Adipocyte (in vitro differentiated cells): Measurements from ENCODE around the gene HDAC8.
"Not testable (repeated sequence)": the region's sequence is repeated elsewhere in the genome, so short reads cannot be mapped to it uniquely, and the experiment has no call there.

ENCODE experiments used
- DNase-seq: peaks from one replicate; pipeline ENCODE4 v3.0.0-alpha.2; 2015; ENCODE audit warnings: low read depth
- H3K27me3 ChIP-seq: replicated peaks from 2 replicates; pipeline ENCODE4 v1.7.0; 2013; ENCODE audit warnings: mild to moderate bottlenecking, low read length, moderate library complexity; ENCODE audit not compliant: control insufficient read depth, insufficient read depth
- H3K36me3 ChIP-seq: 2 replicates; pipeline ENCODE4 v1.7.0; 2013; ENCODE audit warnings: low read length, mild to moderate bottlenecking, moderate library complexity; ENCODE audit not compliant: control insufficient read depth, insufficient read depth, severe bottlenecking
- H3K4me1 ChIP-seq: 2 replicates; pipeline ENCODE4 v1.7.0; 2013; ENCODE audit warnings: mild to moderate bottlenecking, low read length, moderate library complexity; ENCODE audit not compliant: control insufficient read depth, insufficient read depth
- H3K4me3 ChIP-seq: 2 replicates; pipeline ENCODE4 v1.7.0; 2013; ENCODE audit warnings: mild to moderate bottlenecking, low read length, moderate library complexity
- H3K9ac ChIP-seq: 2 replicates; pipeline ENCODE4 v1.7.0; 2013; ENCODE audit warnings: mild to moderate bottlenecking, low read length, moderate library complexity
- H3K9me3 ChIP-seq: 2 replicates; pipeline ENCODE4 v1.7.0; 2013; ENCODE audit warnings: mild to moderate bottlenecking, low read length, moderate library complexity; ENCODE audit not compliant: control insufficient read depth

The HDAC8 gene

GRCh38 chrX:72572248-72573157 lies at the start of gene HDAC8:
TSS of gene HDAC8 (minus strand) at chrX:72572843. CDS start at chrX:72572761, 82 bp downstream.
- peaks cover 15% of the 10 kb centered on the region for H3K27me3 ChIP-seq
- peak within 1 kb of the TSS; percentile 84 for H3K4me3 ChIP-seq
- DNase-seq: peak; percentile 82
- peaks cover 10% of the 10 kb centered on the region for H3K36me3 ChIP-seq
- H3K4me1 ChIP-seq: peaks cover 16% of the 10 kb centered on the region
- H3K9me3 ChIP-seq: no peaks in the 10 kb centered on the region
- peak within 1 kb of the TSS; percentile 87 for H3K9ac ChIP-seq

GRCh38 chrX:72621625-72622485 lies 49.2 kb upstream of the HDAC8 start:
- peak; percentile 41 for DNase-seq
- Histone ChIP-seq H3K9me3 (no peaks in the 10 kb centered on the region), H3K4me1 (peaks cover 14% of the 10 kb centered on the region), H3K9ac (no peak overlapping the region), H3K36me3 (no peaks in the 10 kb centered on the region), H3K27me3 (peaks cover 10% of the 10 kb centered on the region), H3K4me3 (no peak overlapping the region)

GRCh38 chrX:72621163-72621562 lies 48.5 kb upstream of the HDAC8 start:
- H3K9ac ChIP-seq: no peak overlapping the region
- H3K9me3 ChIP-seq: no peaks in the 10 kb centered on the region
- peaks cover 14% of the 10 kb centered on the region for H3K4me1 ChIP-seq
- no peak overlapping the region for H3K4me3 ChIP-seq
- peak; percentile 4 for DNase-seq
- H3K36me3 ChIP-seq: no peaks in the 10 kb centered on the region
- peaks cover 10% of the 10 kb centered on the region for H3K27me3 ChIP-seq

- Histone ChIP-seq H3K27me3 (peaks cover 10% of the 10 kb centered on the region), H3K9me3 (no peaks in the 10 kb centered on the region), H3K4me1 (peaks cover 14% of the 10 kb centered on the region), H3K9ac (no peak overlapping the region), H3K36me3 (no peaks in the 10 kb centered on the region), H3K4me3 (no peak overlapping the region)
- DNase-seq: peak; percentile 85
Observed at GRCh38 chrX:72620550-72621145, 48.0 kb upstream of the HDAC8 start.

GRCh38 chrX:72609313-72609712 lies 36.7 kb upstream of the HDAC8 start:
- peak; percentile 2 for DNase-seq
- no peak overlapping the region for H3K4me3 ChIP-seq
- no peaks in the 10 kb centered on the region for H3K4me1 ChIP-seq
- H3K9me3 ChIP-seq: no peaks in the 10 kb centered on the region
- peaks cover 15% of the 10 kb centered on the region for H3K27me3 ChIP-seq
- no peak overlapping the region for H3K9ac ChIP-seq
- H3K36me3 ChIP-seq: no peaks in the 10 kb centered on the region

- Histone ChIP-seq H3K9ac (no peak overlapping the region), H3K9me3 (no peaks in the 10 kb centered on the region), H3K27me3 (peaks cover 11% of the 10 kb centered on the region), H3K36me3 (no peaks in the 10 kb centered on the region), H3K4me3 (no peak overlapping the region), H3K4me1 (no peaks in the 10 kb centered on the region)
- no peak for DNase-seq
Observed at GRCh38 chrX:72604705-72605104, 32.1 kb upstream of the HDAC8 start.

GRCh38 chrX:72604112-72604511 lies 31.5 kb upstream of the HDAC8 start:
- Histone ChIP-seq H3K4me1 (no peaks in the 10 kb centered on the region), H3K9me3 (no peaks in the 10 kb centered on the region), H3K36me3 (no peaks in the 10 kb centered on the region), H3K9ac (no peak overlapping the region), H3K4me3 (no peak overlapping the region), H3K27me3 (peaks cover 11% of the 10 kb centered on the region)
- DNase-seq: no peak

GRCh38 chrX:72591038-72591437 lies 18.4 kb upstream of the HDAC8 start:
- DNase-seq, H3K27me3 ChIP-seq, H3K9me3 ChIP-seq, H3K36me3 ChIP-seq, H3K4me3 ChIP-seq, H3K4me1 ChIP-seq, H3K9ac ChIP-seq: not testable (repeated sequence)

GRCh38 chrX:72584163-72584562 lies 11.5 kb upstream of the HDAC8 start:
- DNase-seq: no peak
- H3K9ac ChIP-seq: no peak overlapping the region
- H3K9me3 ChIP-seq: peaks cover 15% of the 10 kb centered on the region

GRCh38 chrX:72576141-72576894 lies 3.7 kb upstream of the HDAC8 start:
- no peak overlapping the region for H3K9ac ChIP-seq
- peaks cover 16% of the 10 kb centered on the region for H3K4me1 ChIP-seq
- DNase-seq: peak; percentile 43

More at GRCh38 chrX:72584163-72584562, 11.5 kb upstream of the HDAC8 start:
- peaks cover 6% of the 10 kb centered on the region for H3K36me3 ChIP-seq
- no peaks in the 10 kb centered on the region for H3K4me1 ChIP-seq
- no peak overlapping the region for H3K4me3 ChIP-seq
- peaks cover 16% of the 10 kb centered on the region for H3K27me3 ChIP-seq

More at GRCh38 chrX:72576141-72576894, 3.7 kb upstream of the HDAC8 start:
- Histone ChIP-seq H3K9me3 (no peaks in the 10 kb centered on the region), H3K36me3 (peaks cover 4% of the 10 kb centered on the region), H3K4me3 (peak overlapping the region; percentile 35), H3K27me3 (peaks cover 24% of the 10 kb centered on the region)
